HG03135 (cell line): ENCODE results near the gene PEX3.

Experiments
- ATAC-seq: cut with Tn5 transposase; IDR thresholded peaks from one replicate; pipeline ENCODE4 v1.9.1; 2021; ENCODE audit warnings: mild to moderate bottlenecking, moderate library complexity; ENCODE audit not compliant: unreplicated experiment

PEX3 gene

GRCh38 chr6:143536866-143537691, 86.5 kb downstream of the PEX3 start:
- ATAC-seq, result peak; percentile 71

- ATAC-seq, result no peak
Observed at GRCh38 chr6:143538374-143538773, 87.8 kb downstream of the PEX3 start.

GRCh38 chr6:143539106-143539505, 88.5 kb downstream of the PEX3 start:
- ATAC-seq, result no peak

GRCh38 chr6:143539734-143540133, 89.1 kb downstream of the PEX3 start:
- no peak for ATAC-seq

GRCh38 chr6:143540192-143540591, 89.6 kb downstream of the PEX3 start:
- no peak for ATAC-seq
